AG04450 (cell line): ENCODE results near the gene NIPAL4. TPM values are rescaled to one million over a fixed set of nuclear protein-coding genes. Genes with fewer than 3 reads are reported as not detected.

Source experiments
- CTCF ChIA-PET: fragments of 300-600, 350-600 bp; formaldehyde crosslinking; extraction: SDS; loops from one replicate; lab custom pipeline; 2022; ENCODE audit warnings: antibody characterized with exemption, inconsistent platforms; lab: Charles Lee
- POLR2A ChIA-PET: fragments of 350-600 bp; formaldehyde crosslinking; extraction: SDS; loops from one replicate; lab custom pipeline; 2021; ENCODE audit warnings: antibody characterized with exemption, inconsistent platforms; lab: Yijun Ruan, JAX
- DNase-seq: peaks from one replicate; pipeline ENCODE4 v3.0.0-alpha.2; 2011; ENCODE audit warnings: low read depth, low spot score
- H3K27ac ChIP-seq: one replicate; pipeline ENCODE4 v1.5.1; 2012; ENCODE audit warnings: low read depth, low read length, control low read depth
- H3K27me3 ChIP-seq: one replicate; pipeline ENCODE4 v1.6.0; 2012; ENCODE audit warnings: low read length; ENCODE audit not compliant: control insufficient read depth, insufficient read depth
- H3K4me3 ChIP-seq: 2 replicates; pipeline ENCODE4 v1.5.1; 2011; ENCODE audit warnings: mild to moderate bottlenecking, low read depth, low read length, control low read depth
- H3K9me3 ChIP-seq: 2 replicates; pipeline ENCODE4 v1.5.1; 2012; ENCODE audit warnings: low read length; ENCODE audit not compliant: control insufficient read depth, insufficient read depth
- CTCF ChIP-seq: IDR thresholded peaks from 2 replicates; pipeline ENCODE4 v1.5.1; 2011; ENCODE audit warnings: low read depth, low read length, control low read depth, inconsistent platforms
- polyA plus RNA-seq: library from polyadenylated mRNA; depleted of rRNA; stranded (reverse); fragments of >200 nt; gene quantifications from 2 replicates; pipeline ENCODE4 v1.2.3, GENCODE V29; 2011

NIPAL4 gene
- polyA plus RNA-seq, 1 experiment: 0.20 TPM

DNA sequence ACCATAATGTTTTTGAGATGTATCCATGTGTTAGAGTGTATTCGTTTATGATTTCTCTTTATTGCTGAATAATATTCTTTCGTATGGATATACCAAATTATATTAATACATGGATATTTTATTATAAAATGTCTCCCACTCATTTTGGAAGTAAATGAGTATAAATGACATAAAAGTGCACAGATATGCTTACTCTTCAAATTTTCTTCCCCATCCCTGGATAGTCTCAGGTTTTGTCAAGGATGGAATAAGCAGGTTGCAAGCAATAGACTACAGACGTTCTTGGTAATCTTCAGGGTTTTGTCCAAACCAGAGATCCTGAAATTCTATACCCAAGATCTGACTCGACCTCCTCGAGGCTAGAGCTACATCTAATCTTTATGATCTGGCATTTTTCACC, 50.7 kb downstream of the NIPAL4 start:
- Histone ChIP-seq H3K9me3 (no peaks in the 10 kb centered on the region), H3K4me3 (no peak overlapping the region), H3K27ac (peak overlapping the region; percentile 96), H3K27me3 (no peaks in the 10 kb centered on the region)
- POLR2A ChIA-PET: no interaction called here
- no peak for DNase-seq
- CTCF ChIA-PET: interaction anchor here (1.6 kb wide), 1 partner anchor 44 kb away, joined by 3 read pairs; no protein-coding TSS in a partner anchor
- no peak for TF ChIP-seq CTCF

DNA sequence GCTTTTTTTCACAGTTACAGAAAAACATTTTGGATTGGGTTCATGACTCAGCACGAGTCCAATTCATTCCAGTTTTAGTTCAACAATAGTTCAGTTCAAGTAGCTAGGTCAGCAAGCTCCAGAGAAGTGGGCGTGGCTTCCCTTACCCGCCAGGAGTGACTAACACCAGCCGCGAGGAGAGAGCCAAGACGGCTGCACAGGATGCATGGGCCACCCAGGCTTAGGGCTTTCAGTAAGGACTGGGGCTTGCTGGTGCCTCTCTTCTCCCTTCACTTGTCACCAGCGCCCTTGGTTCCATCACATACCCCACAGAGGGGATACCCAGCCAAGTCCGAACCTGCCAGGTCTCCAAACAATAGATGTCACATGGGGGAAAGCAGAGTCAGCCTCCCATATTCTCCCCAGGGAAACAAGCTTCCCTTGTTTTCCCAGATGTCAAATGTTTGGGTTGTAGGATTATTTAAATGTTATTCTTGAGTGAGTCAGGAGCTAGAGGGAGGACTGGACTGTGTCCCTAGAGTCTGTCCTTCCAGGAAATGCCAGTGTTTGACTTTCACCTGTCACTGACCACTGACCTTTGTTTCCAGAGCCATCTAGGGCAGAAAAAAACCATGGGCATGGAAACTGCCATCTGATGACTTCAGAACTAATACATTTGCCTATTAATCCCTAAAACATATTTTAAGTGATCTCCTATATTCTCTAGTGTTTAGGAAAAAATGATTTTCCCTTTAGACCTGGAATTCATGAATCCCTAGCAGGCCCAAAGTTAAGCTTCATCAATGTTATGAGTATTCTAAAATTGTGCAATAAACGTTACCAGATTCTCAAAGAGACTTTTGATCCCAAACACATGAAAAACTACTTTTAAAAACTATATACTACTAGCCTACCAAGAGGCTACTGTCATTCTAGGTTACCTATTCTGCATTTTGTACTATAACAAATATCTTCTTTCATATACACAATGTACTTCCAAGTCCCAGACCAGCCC, 51.9 kb downstream of the NIPAL4 start:
- ChIA-PET CTCF (interaction anchor here (0.6 to 2.2 kb wide), 9 partner anchors 9 to 232 kb away, joined by 3 to 11 read pairs (median 3); partner anchors contain the start of gene LSM11), POLR2A (interaction anchor here (0.9 to 2.1 kb wide), 7 partner anchors 10 to 59 kb away, joined by 3 to 7 read pairs (median 4); no protein-coding TSS in a partner anchor)
- no peaks in the 10 kb centered on the region for H3K9me3 ChIP-seq
- DNase-seq: peak; percentile 94
- H3K4me3 ChIP-seq: peak overlapping the region; percentile 15; the same call in 1 of the 2 replicates
- no peaks in the 10 kb centered on the region for H3K27me3 ChIP-seq
- H3K27ac ChIP-seq: peak overlapping the region; percentile 96
- no peak for TF ChIP-seq CTCF

- ChIA-PET CTCF (interaction anchor here (0.6 to 2.2 kb wide), 5 partner anchors 11 to 230 kb away, joined by 3 to 11 read pairs (median 6); partner anchors contain the start of gene LSM11), POLR2A (interaction anchor here (2.1 kb wide), 1 partner anchor 45 kb away, joined by 7 read pairs; no protein-coding TSS in a partner anchor)
- Histone ChIP-seq H3K9me3 (no peaks in the 10 kb centered on the region), H3K4me3 (no peak overlapping the region), H3K27ac (no peak overlapping the region), H3K27me3 (no peaks in the 10 kb centered on the region)
- no peak for DNase-seq
- no peak for TF ChIP-seq CTCF
These were observed 53.2 kb downstream of the NIPAL4 start for GRCh38 chr5:157513182-157513581.

GRCh38 chr5:157514974-157515373, 55.0 kb downstream of the NIPAL4 start:
- TF ChIP-seq CTCF: no peak
- Histone ChIP-seq H3K27me3 (no peaks in the 10 kb centered on the region), H3K9me3 (no peaks in the 10 kb centered on the region), H3K4me3 (no peak overlapping the region), H3K27ac (no peak overlapping the region)
- CTCF ChIA-PET: interaction anchor here (0.6 kb wide), 1 partner anchor 45 kb away, joined by 3 read pairs; no protein-coding TSS in a partner anchor
- POLR2A ChIA-PET: no interaction called here
- no peak for DNase-seq
